Activated naive CD8-positive, alpha-beta T cell treated with anti-CD3 and anti-CD28 coated beads for 36 hours (primary cell): Measurements from ENCODE around the gene FBLN1. TPM values are rescaled to one million over a fixed set of nuclear protein-coding genes. Genes with fewer than 3 reads are reported as not detected.

ENCODE experiments used
- DNase-seq: peaks from one replicate; pipeline ENCODE4 v3.0.0; 2021
- H3K27ac Mint-ChIP-seq: one replicate; pipeline ENCODE4 v1.8.0; 2022; ENCODE audit warnings: mild to moderate bottlenecking, moderate library complexity, mixed read lengths
- H3K27me3 Mint-ChIP-seq: one replicate; pipeline ENCODE4 v1.8.0; 2022; ENCODE audit warnings: mild to moderate bottlenecking, mixed read lengths
- H3K36me3 Mint-ChIP-seq: one replicate; pipeline ENCODE4 v1.8.0; 2021; ENCODE audit warnings: mild to moderate bottlenecking, mixed read lengths
- H3K4me1 Mint-ChIP-seq: one replicate; pipeline ENCODE4 v1.8.0; 2021; ENCODE audit warnings: mixed read lengths
- H3K4me3 Mint-ChIP-seq: one replicate; pipeline ENCODE4 v1.8.0; 2022; ENCODE audit warnings: mild to moderate bottlenecking, moderate library complexity, mixed read lengths
- H3K9me3 Mint-ChIP-seq: one replicate; pipeline ENCODE4 v1.8.0; 2022; ENCODE audit warnings: mixed read lengths
- total RNA-seq, 2 experiments: library from RNA; stranded (reverse); gene quantifications; one replicate each; pipeline ENCODE4 v1.2.3, GENCODE V29; 2021

The FBLN1 gene
- total RNA-seq, 2 experiments from 2014 or later: 0.30 to 0.37 TPM

DNA sequence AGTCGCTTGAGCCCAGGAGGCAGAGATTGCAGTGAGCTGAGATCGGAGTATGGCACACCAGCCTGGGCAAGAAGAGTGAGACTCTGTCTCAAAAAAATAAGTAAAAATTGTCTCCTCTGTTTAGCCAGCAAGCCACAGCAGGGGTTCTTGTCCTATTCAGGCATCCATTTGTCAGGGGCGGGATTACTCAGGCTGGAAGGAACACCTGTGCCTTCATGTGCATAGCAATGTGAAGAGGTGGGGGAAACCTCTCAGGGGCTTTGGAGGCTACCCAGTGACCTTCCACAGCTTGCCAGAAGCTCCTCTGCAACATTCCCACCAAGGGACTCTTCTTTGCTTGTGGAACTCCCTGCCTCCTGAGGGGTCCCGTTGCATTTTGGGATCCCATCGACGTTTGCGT, 63.3 kb downstream of the FBLN1 start:
- H3K9me3 Mint-ChIP-seq: peaks cover 5% of the 10 kb centered on the region
- no peaks in the 10 kb centered on the region for H3K27me3 Mint-ChIP-seq
- H3K4me1 Mint-ChIP-seq: no peaks in the 10 kb centered on the region
- DNase-seq: no peak
- peaks cover 6% of the 10 kb centered on the region for H3K36me3 Mint-ChIP-seq
- no peak overlapping the region for H3K27ac Mint-ChIP-seq
- H3K4me3 Mint-ChIP-seq: no peak overlapping the region

DNA sequence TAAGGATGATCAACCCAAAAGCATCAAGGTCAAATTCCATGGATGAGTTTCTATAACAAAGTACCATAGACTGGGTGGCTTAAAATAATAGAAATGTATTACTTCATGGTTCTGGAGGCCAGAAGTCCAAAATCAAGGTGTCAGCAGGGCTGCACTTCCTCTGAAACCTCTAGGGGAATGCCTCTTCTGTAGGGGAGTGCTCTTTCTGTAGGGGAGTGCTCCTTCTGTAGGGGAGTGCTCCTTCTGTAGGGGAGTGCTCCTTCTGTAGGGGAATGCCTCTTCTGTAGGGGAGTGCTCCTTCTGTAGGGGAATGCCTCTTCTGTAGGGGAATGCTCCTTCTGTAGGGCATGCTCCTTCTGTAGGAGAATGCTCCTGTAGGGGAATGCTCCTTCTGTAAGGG, 65.5 kb downstream of the FBLN1 start:
- peaks cover 10% of the 10 kb centered on the region for H3K9me3 Mint-ChIP-seq

GRCh38 chr22:45571089-45571488, 68.4 kb downstream of the FBLN1 start:
- peaks cover 6% of the 10 kb centered on the region for H3K36me3 Mint-ChIP-seq
- no peak overlapping the region for H3K27ac Mint-ChIP-seq
- peaks cover 10% of the 10 kb centered on the region for H3K9me3 Mint-ChIP-seq
- no peaks in the 10 kb centered on the region for H3K4me1 Mint-ChIP-seq
- no peaks in the 10 kb centered on the region for H3K27me3 Mint-ChIP-seq
- no peak for DNase-seq
- no peak overlapping the region for H3K4me3 Mint-ChIP-seq

More for the DNA sequence above, 65.5 kb downstream of the FBLN1 start:
- Mint-ChIP-seq H3K4me1 (no peaks in the 10 kb centered on the region), H3K36me3 (peaks cover 6% of the 10 kb centered on the region), H3K27ac (no peak overlapping the region), H3K27me3 (no peaks in the 10 kb centered on the region), H3K4me3 (no peak overlapping the region)
- DNase-seq: no peak

DNA sequence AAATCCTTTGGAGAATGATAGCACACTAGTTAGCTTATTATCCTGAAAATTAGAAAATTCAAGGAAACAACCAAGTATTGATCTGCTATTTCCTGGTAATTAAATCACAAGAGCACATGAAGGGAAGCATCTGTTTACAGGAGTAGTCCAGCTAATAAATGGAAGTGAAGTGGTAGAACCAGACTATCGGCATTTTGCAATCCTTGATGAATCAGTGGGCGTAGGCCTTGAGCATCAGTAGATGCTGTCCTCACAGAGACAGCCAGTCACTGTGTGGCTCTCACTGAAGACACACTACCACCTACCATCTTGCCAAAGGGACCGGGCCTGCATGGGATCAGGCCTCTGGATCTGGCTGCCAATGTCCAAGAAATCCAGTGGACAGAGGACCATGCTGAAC, 69.8 kb downstream of the FBLN1 start:
- peaks cover 10% of the 10 kb centered on the region for H3K9me3 Mint-ChIP-seq
- no peak for DNase-seq
- no peak overlapping the region for H3K27ac Mint-ChIP-seq
- no peak overlapping the region for H3K4me3 Mint-ChIP-seq
- H3K4me1 Mint-ChIP-seq: no peaks in the 10 kb centered on the region
- peaks cover 6% of the 10 kb centered on the region for H3K36me3 Mint-ChIP-seq
- H3K27me3 Mint-ChIP-seq: peaks cover 7% of the 10 kb centered on the region

DNA sequence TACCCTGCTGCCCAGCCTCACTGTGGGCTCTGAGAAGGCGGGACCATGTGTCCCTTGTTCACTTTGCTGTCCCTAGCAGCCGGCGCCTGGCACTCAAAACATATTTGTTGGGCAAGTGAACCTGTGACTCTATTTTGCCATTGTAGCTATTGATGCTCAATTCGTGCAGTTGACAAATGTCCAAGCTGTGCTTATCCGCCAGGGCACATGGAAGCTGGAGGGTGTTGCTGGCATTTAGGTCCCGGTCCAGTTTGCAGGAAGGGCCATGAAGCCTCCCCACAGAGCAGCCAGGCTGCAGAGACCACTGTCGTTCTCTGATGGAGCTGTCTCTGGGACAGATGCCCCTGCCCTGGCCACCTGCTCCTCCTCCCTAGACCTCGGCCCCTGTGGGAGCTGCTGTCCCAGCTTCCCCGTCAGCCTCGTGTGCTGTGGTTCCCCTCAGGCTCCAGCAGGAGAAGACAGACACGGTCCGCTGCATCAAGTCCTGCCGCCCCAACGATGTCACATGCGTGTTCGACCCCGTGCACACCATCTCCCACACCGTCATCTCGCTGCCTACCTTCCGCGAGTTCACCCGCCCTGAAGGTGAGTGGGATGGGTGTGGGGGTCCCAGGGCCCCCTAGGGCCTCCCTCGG, 71.5 kb downstream of the FBLN1 start:
- no peak for DNase-seq
- peaks cover 10% of the 10 kb centered on the region for H3K9me3 Mint-ChIP-seq
- H3K4me1 Mint-ChIP-seq: peaks cover 2% of the 10 kb centered on the region
- peaks cover 6% of the 10 kb centered on the region for H3K36me3 Mint-ChIP-seq
- H3K4me3 Mint-ChIP-seq: no peak overlapping the region
- peaks cover 9% of the 10 kb centered on the region for H3K27me3 Mint-ChIP-seq
- H3K27ac Mint-ChIP-seq: no peak overlapping the region

DNA sequence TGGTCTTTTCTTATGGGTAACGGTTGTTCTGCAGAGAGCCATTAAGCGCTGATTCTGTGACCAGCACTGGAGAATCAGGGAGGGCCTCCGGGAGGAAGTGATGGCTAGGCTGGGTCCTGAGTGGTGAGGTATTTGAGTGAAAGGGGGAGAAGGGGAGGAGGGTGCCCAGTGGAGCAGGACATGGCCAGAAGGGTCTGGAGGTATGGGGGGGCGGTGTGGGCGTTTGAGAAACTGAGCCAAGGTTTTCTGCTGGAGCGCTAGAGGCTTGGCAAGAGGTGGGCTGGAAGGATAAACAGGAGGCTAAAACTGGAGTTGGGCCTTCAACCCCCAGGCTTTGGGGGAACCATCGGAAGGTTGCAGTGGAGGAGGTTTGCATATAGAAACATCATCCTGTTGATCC, 72.5 kb downstream of the FBLN1 start:
- Mint-ChIP-seq H3K9me3 (peaks cover 10% of the 10 kb centered on the region), H3K27ac (no peak overlapping the region), H3K27me3 (peaks cover 9% of the 10 kb centered on the region), H3K4me3 (no peak overlapping the region), H3K4me1 (peaks cover 2% of the 10 kb centered on the region), H3K36me3 (peaks cover 6% of the 10 kb centered on the region)
- DNase-seq: no peak

- H3K9me3 Mint-ChIP-seq: peaks cover 5% of the 10 kb centered on the region
- no peak overlapping the region for H3K4me3 Mint-ChIP-seq
- no peak for DNase-seq
- peaks cover under 1% of the 10 kb centered on the region for H3K36me3 Mint-ChIP-seq
- peaks cover 9% of the 10 kb centered on the region for H3K27me3 Mint-ChIP-seq
- H3K27ac Mint-ChIP-seq: no peak overlapping the region
- H3K4me1 Mint-ChIP-seq: peaks cover 2% of the 10 kb centered on the region
Observed at GRCh38 chr22:45575607-45576272, 73.1 kb downstream of the FBLN1 start.

DNA sequence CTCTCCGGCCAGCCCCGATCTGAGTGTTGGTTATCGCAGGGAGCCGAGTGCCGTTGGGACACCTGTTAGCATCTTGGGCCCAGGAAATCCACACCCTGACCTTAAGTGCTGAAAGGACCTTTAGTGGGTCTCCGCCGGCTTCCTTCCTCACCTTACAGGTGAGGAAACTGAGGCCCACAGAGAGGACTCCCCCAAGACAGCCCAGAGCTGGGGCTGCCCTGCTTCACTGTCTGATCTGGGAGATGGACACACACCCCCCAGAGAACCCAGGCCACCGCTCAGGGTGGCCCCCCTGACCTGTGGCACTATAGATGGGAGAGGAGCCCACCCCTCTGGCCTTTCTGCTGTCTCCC, 73.6 kb downstream of the FBLN1 start:
- H3K36me3 Mint-ChIP-seq: no peaks in the 10 kb centered on the region
- no peak overlapping the region for H3K27ac Mint-ChIP-seq
- H3K4me3 Mint-ChIP-seq: no peak overlapping the region
- no peak for DNase-seq
- peaks cover 2% of the 10 kb centered on the region for H3K4me1 Mint-ChIP-seq
- peaks cover 4% of the 10 kb centered on the region for H3K9me3 Mint-ChIP-seq
- peaks cover 9% of the 10 kb centered on the region for H3K27me3 Mint-ChIP-seq

DNA sequence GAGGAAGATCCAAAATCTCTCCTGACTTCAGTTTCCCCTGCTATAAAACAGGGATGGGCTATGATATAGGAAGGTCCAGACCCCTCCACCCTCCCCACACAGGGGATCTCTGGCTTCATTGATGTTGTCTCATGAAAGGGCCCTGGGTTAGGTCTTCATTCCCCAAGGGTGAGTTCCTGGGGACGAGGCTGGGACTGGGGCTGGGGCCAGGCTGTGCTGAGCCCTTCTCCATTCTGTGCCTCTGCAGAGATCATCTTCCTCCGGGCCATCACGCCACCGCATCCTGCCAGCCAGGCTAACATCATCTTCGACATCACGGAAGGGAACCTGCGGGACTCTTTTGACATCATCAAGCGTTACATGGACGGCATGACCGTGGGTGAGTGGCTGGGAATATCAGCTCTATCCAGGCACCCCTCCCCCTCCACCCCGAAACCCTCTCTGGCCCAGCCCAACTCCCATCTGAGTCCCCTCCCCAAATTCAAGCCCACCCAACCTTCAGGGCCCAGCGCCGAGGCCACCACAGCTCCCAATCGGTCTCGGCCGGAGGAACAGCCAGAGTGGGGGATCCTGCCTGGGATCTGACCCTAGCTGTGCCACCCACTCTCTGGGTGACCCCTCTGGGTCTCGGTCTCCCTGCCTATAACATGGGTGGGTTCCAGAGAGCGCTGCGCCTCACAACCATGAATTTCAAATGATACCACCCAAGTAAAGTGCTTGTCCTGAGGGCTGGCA, 74.2 kb downstream of the FBLN1 start:
- Mint-ChIP-seq H3K9me3 (no peaks in the 10 kb centered on the region), H3K4me3 (no peak overlapping the region), H3K27me3 (peaks cover 9% of the 10 kb centered on the region), H3K4me1 (peaks cover 2% of the 10 kb centered on the region), H3K36me3 (no peaks in the 10 kb centered on the region), H3K27ac (no peak overlapping the region)
- DNase-seq: no peak

- peaks cover 2% of the 10 kb centered on the region for H3K4me1 Mint-ChIP-seq
- no peaks in the 10 kb centered on the region for H3K9me3 Mint-ChIP-seq
- no peak overlapping the region for H3K27ac Mint-ChIP-seq
- H3K27me3 Mint-ChIP-seq: peaks cover 9% of the 10 kb centered on the region
- peak; percentile 74 for DNase-seq
- H3K36me3 Mint-ChIP-seq: no peaks in the 10 kb centered on the region
- H3K4me3 Mint-ChIP-seq: no peak overlapping the region
Observed at GRCh38 chr22:45577746-45578523, 75.3 kb downstream of the FBLN1 start.

DNA sequence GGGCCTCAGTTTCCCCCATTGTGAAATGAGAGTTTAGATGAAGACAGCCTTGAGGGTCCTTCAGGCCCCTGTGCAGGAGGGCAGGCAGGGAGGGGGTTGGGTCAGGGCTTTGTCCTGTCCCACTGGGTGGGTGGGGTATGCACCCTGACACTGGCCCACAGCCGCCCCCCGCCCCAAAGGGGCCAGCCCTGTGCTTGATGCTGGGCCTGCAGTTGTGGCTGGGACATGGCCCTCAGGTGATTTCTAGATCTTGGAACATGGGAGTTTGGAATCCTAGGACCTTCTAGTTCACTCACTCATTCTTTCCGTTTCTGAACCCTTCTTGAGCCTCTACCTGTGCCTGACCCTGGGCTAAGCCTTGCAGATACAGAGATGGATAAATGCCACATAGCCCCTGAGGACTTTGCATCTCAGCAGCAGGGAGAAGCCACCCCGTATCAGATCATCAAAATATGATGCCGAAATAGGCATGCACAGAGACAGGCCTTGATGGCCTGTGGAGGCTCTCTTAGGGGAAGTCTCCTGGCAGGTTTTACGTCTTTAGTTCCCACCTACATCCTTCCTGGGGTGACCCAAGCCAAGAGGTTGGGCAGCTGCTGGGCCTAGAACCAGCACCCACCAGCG, 76.0 kb downstream of the FBLN1 start:
- H3K27me3 Mint-ChIP-seq: peaks cover 9% of the 10 kb centered on the region
- H3K4me1 Mint-ChIP-seq: peaks cover 6% of the 10 kb centered on the region
- DNase-seq: no peak
- H3K9me3 Mint-ChIP-seq: peaks cover 3% of the 10 kb centered on the region
- no peak overlapping the region for H3K27ac Mint-ChIP-seq
- no peak overlapping the region for H3K4me3 Mint-ChIP-seq
- H3K36me3 Mint-ChIP-seq: no peaks in the 10 kb centered on the region

- Mint-ChIP-seq H3K9me3 (peaks cover 3% of the 10 kb centered on the region), H3K4me3 (no peak overlapping the region), H3K4me1 (peaks cover 8% of the 10 kb centered on the region), H3K36me3 (no peaks in the 10 kb centered on the region), H3K27me3 (peaks cover 9% of the 10 kb centered on the region), H3K27ac (no peak overlapping the region)
- DNase-seq: no peak
Observed at GRCh38 chr22:45579306-45579705, 76.6 kb downstream of the FBLN1 start.

- H3K27me3 Mint-ChIP-seq: peaks cover 9% of the 10 kb centered on the region
- H3K27ac Mint-ChIP-seq: no peak overlapping the region
- peaks cover 8% of the 10 kb centered on the region for H3K4me1 Mint-ChIP-seq
- no peaks in the 10 kb centered on the region for H3K36me3 Mint-ChIP-seq
- DNase-seq: no peak
- H3K4me3 Mint-ChIP-seq: no peak overlapping the region
- H3K9me3 Mint-ChIP-seq: peaks cover 3% of the 10 kb centered on the region
Observed at GRCh38 chr22:45579806-45580725, 77.4 kb downstream of the FBLN1 start.
